ENCODE measurements around the gene ZBTB7C.

- no peak for TF ChIP-seq CTCF (conservative IDR thresholded peaks at IDR 0.05 in 1 of 2, IDR thresholded peaks at IDR 0.05 in 1 of 2; ENCODE audit: extremely low read depth in 1 of 2, insufficient read depth in 1 of 2, low read depth in 1 of 2, low read length in 2 of 2)
- no peak for TF ChIP-seq EZH2 (IDR thresholded peaks at IDR 0.05; ENCODE audit: borderline replicate concordance, low read length)
These were observed 400.0 kb downstream of the ZBTB7C start for GRCh38 chr18:48009116-48009745.

All from mammary epithelial cell (primary cell).